ENCODE measurements around the gene DPM3. TPM values are rescaled to one million over a fixed set of nuclear protein-coding genes. Genes with fewer than 3 reads are reported as not detected.

Gene DPM3
- total and polyA plus RNA-seq, 2 of the 13 experiments (the other 11 are each of a cell fraction or from before 2014, with no cell fraction given) = 23.2 to 53.4 TPM

DNA sequence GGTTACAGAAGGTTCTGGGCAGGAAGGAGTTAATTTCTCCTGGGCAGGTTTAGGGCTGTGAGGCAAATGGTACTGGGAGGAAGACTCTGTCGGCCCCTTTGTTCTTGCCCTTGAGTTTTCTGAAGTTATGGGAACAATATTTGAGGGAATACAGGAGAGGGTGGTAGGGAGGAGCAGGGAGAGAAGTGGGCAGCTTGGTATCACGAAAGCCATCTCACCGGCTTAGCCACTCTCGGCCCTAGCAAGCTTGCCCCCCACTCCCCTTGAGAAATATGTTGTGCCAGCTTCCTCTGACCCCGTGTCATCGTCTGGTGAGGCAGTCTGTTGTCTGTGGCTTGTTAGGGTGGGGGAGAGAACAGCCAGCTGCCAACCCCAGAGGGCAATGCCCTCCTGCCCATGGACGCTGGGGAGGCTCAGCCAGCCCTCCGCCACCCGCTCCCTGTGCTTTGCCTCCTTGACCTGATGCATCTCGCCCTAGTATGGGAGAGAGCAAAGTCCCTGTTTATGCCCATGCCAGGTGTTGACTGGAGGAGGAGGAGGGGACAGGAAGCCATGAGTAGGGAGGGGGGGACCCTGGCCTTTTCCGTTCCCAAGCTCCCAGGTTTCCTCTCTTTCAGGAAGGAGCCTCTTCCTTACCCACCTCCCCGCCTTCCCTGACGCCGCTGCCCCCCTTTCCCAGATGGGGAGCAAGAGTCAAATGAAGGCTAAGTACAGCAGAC lies 11.4 kb downstream of the DPM3 start (continued):
- TF ChIP-seq ZBED4 (CRISPR knock-in tag; IDR thresholded peaks at IDR 0.05; ENCODE audit: borderline replicate concordance) = no peak
- TF ChIP-seq MIER3 (CRISPR knock-in tag; IDR thresholded peaks at IDR 0.05; ENCODE audit: borderline replicate concordance) = peak; percentile 62; the same call in 1 of the 2 replicates
- TF ChIP-seq AGO1 (IDR thresholded peaks at IDR 0.05; ENCODE audit: low read depth, low read length, poor library complexity, severe bottlenecking) = peak; percentile 22
- TF ChIP-seq ZBTB7B (CRISPR knock-in tag; IDR thresholded peaks at IDR 0.05) = no peak
- TF ChIP-seq, protein P1, sequence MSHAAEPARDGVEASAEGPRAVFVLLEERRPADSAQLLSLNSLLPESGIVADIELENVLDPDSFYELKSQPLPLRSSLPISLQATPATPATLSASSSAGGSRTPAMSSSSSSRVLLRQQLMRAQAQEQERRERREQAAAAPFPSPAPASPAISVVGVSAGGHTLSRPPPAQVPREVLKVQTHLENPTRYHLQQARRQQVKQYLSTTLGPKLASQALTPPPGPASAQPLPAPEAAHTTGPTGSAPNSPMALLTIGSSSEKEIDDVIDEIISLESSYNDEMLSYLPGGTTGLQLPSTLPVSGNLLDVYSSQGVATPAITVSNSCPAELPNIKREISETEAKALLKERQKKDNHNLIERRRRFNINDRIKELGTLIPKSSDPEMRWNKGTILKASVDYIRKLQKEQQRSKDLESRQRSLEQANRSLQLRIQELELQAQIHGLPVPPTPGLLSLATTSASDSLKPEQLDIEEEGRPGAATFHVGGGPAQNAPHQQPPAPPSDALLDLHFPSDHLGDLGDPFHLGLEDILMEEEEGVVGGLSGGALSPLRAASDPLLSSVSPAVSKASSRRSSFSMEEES (CRISPR knock-in tag; IDR thresholded peaks at IDR 0.05) = 0 out of 2 replicates have a peak, but pooled peaks have one; percentile 46
- 0 out of 2 replicates have a peak, but pooled peaks have one; percentile 37 for TF ChIP-seq ZNF776 (CRISPR knock-in tag; IDR thresholded peaks at IDR 0.05)
- TF ChIP-seq ZBTB4 (CRISPR knock-in tag; IDR thresholded peaks at IDR 0.05; ENCODE audit: borderline replicate concordance) = no peak
- no peak for TF ChIP-seq ZNF33A (CRISPR knock-in tag; IDR thresholded peaks at IDR 0.05; ENCODE audit: borderline replicate concordance)
- TF ChIP-seq YEATS4 (CRISPR knock-in tag; IDR thresholded peaks at IDR 0.05; ENCODE audit: borderline replicate concordance) = no peak
- no peak for TF ChIP-seq TFDP1 (CRISPR knock-in tag; IDR thresholded peaks at IDR 0.05; ENCODE audit: borderline replicate concordance)
- TF ChIP-seq, protein P2, sequence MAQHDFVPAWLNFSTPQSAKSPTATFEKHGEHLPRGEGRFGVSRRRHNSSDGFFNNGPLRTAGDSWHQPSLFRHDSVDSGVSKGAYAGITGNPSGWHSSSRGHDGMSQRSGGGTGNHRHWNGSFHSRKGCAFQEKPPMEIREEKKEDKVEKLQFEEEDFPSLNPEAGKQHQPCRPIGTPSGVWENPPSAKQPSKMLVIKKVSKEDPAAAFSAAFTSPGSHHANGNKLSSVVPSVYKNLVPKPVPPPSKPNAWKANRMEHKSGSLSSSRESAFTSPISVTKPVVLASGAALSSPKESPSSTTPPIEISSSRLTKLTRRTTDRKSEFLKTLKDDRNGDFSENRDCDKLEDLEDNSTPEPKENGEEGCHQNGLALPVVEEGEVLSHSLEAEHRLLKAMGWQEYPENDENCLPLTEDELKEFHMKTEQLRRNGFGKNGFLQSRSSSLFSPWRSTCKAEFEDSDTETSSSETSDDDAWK (CRISPR knock-in tag; IDR thresholded peaks at IDR 0.05) = no peak
- TF ChIP-seq ZNF562 (CRISPR knock-in tag; IDR thresholded peaks at IDR 0.05; ENCODE audit: borderline replicate concordance) = no peak
- TF ChIP-seq KLF6 (CRISPR knock-in tag; IDR thresholded peaks at IDR 0.05) = no peak
- no peak for TF ChIP-seq NR3C1 (CRISPR knock-in tag; IDR thresholded peaks at IDR 0.05)
- no peak for TF ChIP-seq ATF7 (IDR thresholded peaks at IDR 0.05)
- 0 out of 2 replicates have a peak, but pooled peaks have one; percentile 63 for TF ChIP-seq ATF7 (CRISPR knock-in tag; IDR thresholded peaks at IDR 0.05)
- no peak for TF ChIP-seq SMAD3 (CRISPR knock-in tag; IDR thresholded peaks at IDR 0.05)
- peak; percentile 94; the same call in 1 of the 2 replicates for TF ChIP-seq FOXK1 (CRISPR knock-in tag; IDR thresholded peaks at IDR 0.05; ENCODE audit: borderline replicate concordance, low read depth)
